WTC11 (cell line): ENCODE data around the gene EBPL. TPM values are rescaled to one million over a fixed set of nuclear protein-coding genes. Genes with fewer than 3 reads are reported as not detected.

Experiments used
- ATAC-seq: fragments of 200-7000 bp; cut with Tn5 transposase; 2 replicates; pipeline ENCODE4 v1.10.0; 2021; ENCODE audit warnings: mild to moderate bottlenecking, moderate library complexity
- CTCF ChIA-PET: fragments of 300-600 bp; sonication (Branson Sonifier 250); formaldehyde crosslinking; loops from one replicate; lab custom pipeline; 2021; ENCODE audit warnings: antibody characterized with exemption; lab: Charles Lee
- POLR2A ChIA-PET: fragments of 350-600 bp; sonication (Branson Sonifier 250); formaldehyde crosslinking; loops from one replicate; lab custom pipeline; 2021; ENCODE audit warnings: antibody characterized with exemption; lab: Charles Lee
- DNase-seq: peaks from one replicate; pipeline ENCODE4 v3.0.0; 2021; ENCODE audit warnings: low spot score
- H3K27ac Mint-ChIP-seq: 2 replicates; pipeline ENCODE4 v1.8.0; 2021; ENCODE audit warnings: mixed read lengths
- H3K27me3 Mint-ChIP-seq: 2 replicates; pipeline ENCODE4 v1.8.0; 2021; ENCODE audit warnings: low read depth, mild to moderate bottlenecking, moderate library complexity, mixed read lengths
- H3K36me3 Mint-ChIP-seq: 2 replicates; pipeline ENCODE4 v1.8.0; 2021; ENCODE audit warnings: mixed read lengths
- H3K4me1 Mint-ChIP-seq: 2 replicates; pipeline ENCODE4 v1.8.0; 2022; ENCODE audit warnings: mixed read lengths
- H3K4me3 Mint-ChIP-seq: 2 replicates; pipeline ENCODE4 v1.8.0; 2021; ENCODE audit warnings: mild to moderate bottlenecking, moderate library complexity, mixed read lengths
- H3K9me3 Mint-ChIP-seq: 2 replicates; pipeline ENCODE4 v1.8.0; 2021; ENCODE audit warnings: mixed read lengths
- CBFB ChIP-seq: sonication (generic); formaldehyde crosslinking; IDR thresholded peaks from 2 replicates; pipeline ENCODE4 v1.8.1; 2022; ENCODE audit warnings: mild to moderate bottlenecking, low read depth, missing genetic modification reagents
- CREB1 ChIP-seq: sonication (generic); formaldehyde crosslinking; IDR thresholded peaks from 2 replicates; pipeline ENCODE4 v1.8.0; 2023; ENCODE audit warnings: mild to moderate bottlenecking, missing genetic modification reagents
- EMX1 ChIP-seq: fragments of 250-450 bp; sonication (Bioruptor Pico); IDR thresholded peaks from 2 replicates; pipeline ENCODE4 v1.8.0; 2021; ENCODE audit warnings: mild to moderate bottlenecking
- GRHL2 ChIP-seq: fragments of 250-450 bp; sonication (Bioruptor Pico); IDR thresholded peaks from 2 replicates; pipeline ENCODE4 v1.8.0; 2022; ENCODE audit warnings: mild to moderate bottlenecking, moderate library complexity; ENCODE audit not compliant: insufficient replicate concordance, severe bottlenecking
- JUN ChIP-seq: sonication (generic); formaldehyde crosslinking; IDR thresholded peaks from 2 replicates; pipeline ENCODE4 v1.8.0; 2023; ENCODE audit warnings: mild to moderate bottlenecking, missing genetic modification reagents
- KAT7 ChIP-seq: sonication (generic); formaldehyde crosslinking; IDR thresholded peaks from 2 replicates; pipeline ENCODE4 v1.8.1; 2023; ENCODE audit warnings: missing genetic modification reagents, mild to moderate bottlenecking, borderline replicate concordance
- MLX ChIP-seq: sonication (generic); formaldehyde crosslinking; IDR thresholded peaks from 2 replicates; pipeline ENCODE4 v1.8.1; 2023; ENCODE audit warnings: mild to moderate bottlenecking, missing genetic modification reagents, moderate library complexity
- NR2C2 ChIP-seq: sonication (generic); formaldehyde crosslinking; IDR thresholded peaks from 2 replicates; pipeline ENCODE4 v1.8.0; 2022; ENCODE audit warnings: mild to moderate bottlenecking, missing genetic modification reagents
- PRDM15 ChIP-seq: sonication (generic); formaldehyde crosslinking; IDR thresholded peaks from 2 replicates; pipeline ENCODE4 v1.8.0; 2022; ENCODE audit warnings: missing genetic modification reagents
- RORB ChIP-seq: fragments of 250-450 bp; sonication (Bioruptor Pico); IDR thresholded peaks from 2 replicates; pipeline ENCODE4 v1.9.0; 2021; ENCODE audit warnings: mild to moderate bottlenecking
- SMAD4 ChIP-seq: sonication (generic); formaldehyde crosslinking; IDR thresholded peaks from 2 replicates; pipeline ENCODE4 v1.8.0; 2022; ENCODE audit warnings: mild to moderate bottlenecking, missing genetic modification reagents
- TEAD1 ChIP-seq: sonication (generic); formaldehyde crosslinking; IDR thresholded peaks from 2 replicates; pipeline ENCODE4 v1.8.0; 2022; ENCODE audit warnings: mild to moderate bottlenecking, missing genetic modification reagents
- TEAD4 ChIP-seq: sonication (generic); formaldehyde crosslinking; IDR thresholded peaks from 2 replicates; pipeline ENCODE4 v1.8.0; 2022; ENCODE audit warnings: mild to moderate bottlenecking, missing genetic modification reagents
- ZNF121 ChIP-seq: sonication (generic); formaldehyde crosslinking; IDR thresholded peaks from 2 replicates; pipeline ENCODE4 v1.8.0; 2023; ENCODE audit warnings: missing genetic modification reagents
- ZNF219 ChIP-seq: sonication (generic); formaldehyde crosslinking; IDR thresholded peaks from 2 replicates; pipeline ENCODE4 v1.8.0; 2023; ENCODE audit warnings: missing genetic modification reagents, mild to moderate bottlenecking, borderline replicate concordance
- ZNF396 ChIP-seq: fragments of 250-450 bp; sonication (Bioruptor Pico); IDR thresholded peaks from 2 replicates; pipeline ENCODE4 v1.8.0; 2021; ENCODE audit warnings: mild to moderate bottlenecking, moderate library complexity, borderline replicate concordance
- ZNF512 ChIP-seq: sonication (generic); formaldehyde crosslinking; IDR thresholded peaks from 2 replicates; pipeline ENCODE4 v1.8.1; 2022; ENCODE audit warnings: missing genetic modification reagents, borderline replicate concordance
- ZNF671 ChIP-seq: fragments of 250-450 bp; sonication (Bioruptor Pico); IDR thresholded peaks from 2 replicates; pipeline ENCODE4 v1.8.0; 2021; ENCODE audit warnings: mild to moderate bottlenecking
- total RNA-seq: library from RNA; stranded (reverse); gene quantifications from 3 replicates; pipeline ENCODE4 v1.2.3, GENCODE V29; 2021

Gene EBPL
- total RNA-seq, 1 experiment from 2014 or later: 92.5 TPM

GRCh38 chr13:49652355-49653305 is 38.7 kb downstream of the EBPL start:
- ChIA-PET POLR2A (no interaction called here), CTCF (interaction anchor here (0.6 to 1.2 kb wide), 4 partner anchors 127 to 284 kb away, joined by 3 to 5 read pairs (median 4); partner anchors contain the start of gene SPRYD7)
- Mint-ChIP-seq H3K36me3 (peaks cover 5% of the 10 kb centered on the region; the same call in 1 of the 2 replicates), H3K27ac (0 out of 2 replicates have a peak overlapping the region, but pooled peaks have one; percentile 50), H3K27me3 (no peaks in the 10 kb centered on the region), H3K4me3 (no peak overlapping the region), H3K4me1 (peaks cover 4% of the 10 kb centered on the region), H3K9me3 (no peaks in the 10 kb centered on the region)
- TF ChIP-seq TEAD1 (CRISPR knock-in tag) (no peak), GRHL2 (CRISPR knock-in tag) (no peak), ZNF512 (no peak), TEAD4 (no peak), CREB1 (CRISPR knock-in tag) (no peak), SMAD4 (CRISPR knock-in tag) (no peak), ZNF396 (no peak), EMX1 (CRISPR knock-in tag) (no peak)
- peak; percentile 92 for ATAC-seq
- peak; percentile 56 for DNase-seq

GRCh38 chr13:49651570-49652354 is 39.5 kb downstream of the EBPL start:
- Mint-ChIP-seq H3K9me3 (no peaks in the 10 kb centered on the region), H3K27me3 (no peaks in the 10 kb centered on the region), H3K36me3 (peaks cover 5% of the 10 kb centered on the region; the same call in 1 of the 2 replicates), H3K4me3 (no peak overlapping the region), H3K27ac (no peak overlapping the region)
- ChIA-PET POLR2A (no interaction called here), CTCF (interaction anchor here (0.6 to 1.2 kb wide), 4 partner anchors 160 to 285 kb away, joined by 3 to 5 read pairs (median 3); partner anchors contain the start of gene SPRYD7)
- no peak for ATAC-seq
- TF ChIP-seq ZNF671 (CRISPR knock-in tag) (no peak), MLX (CRISPR knock-in tag) (no peak), RORB (CRISPR knock-in tag) (no peak), KAT7 (no peak), SMAD4 (CRISPR knock-in tag) (no peak), JUN (CRISPR knock-in tag) (no peak), ZNF219 (CRISPR knock-in tag) (no peak), ZNF121 (CRISPR knock-in tag) (no peak), CBFB (CRISPR knock-in tag) (no peak), PRDM15 (CRISPR knock-in tag) (no peak), NR2C2 (no peak)
- TF ChIP-seq, all 79 proteins: peak for 0
- DNase-seq: no peak
- H3K4me1 Mint-ChIP-seq: peaks cover 4% of the 10 kb centered on the region
